Colon (tissue), 2 donors: Measurements from ENCODE around the gene TNKS1BP1.
"Not testable (repeated sequence)": the region's sequence is repeated elsewhere in the genome, so short reads cannot be mapped to it uniquely, and the experiment has no call there.

Experiments
- FAIRE-seq: peaks from 2 replicates; lab custom pipeline; 2012; peaks lifted over from hg19 to GRCh38; lab: Jason Lieb, UNC
- donor health status: control.
- donor health status: control.

The TNKS1BP1 gene

GRCh38 chr11:57310630-57311086 is 14.1 kb downstream of the TNKS1BP1 start:
- no peak for FAIRE-seq

- FAIRE-seq, result no peak
These were observed 14.7 kb downstream of the TNKS1BP1 start for GRCh38 chr11:57310091-57310490.

GRCh38 chr11:57309106-57310059 is 15.4 kb downstream of the TNKS1BP1 start:
- no peak for FAIRE-seq

GRCh38 chr11:57308426-57309060 is 16.2 kb downstream of the TNKS1BP1 start:
- FAIRE-seq, result no peak

GRCh38 chr11:57307666-57308270 is 17.0 kb downstream of the TNKS1BP1 start:
- no peak for FAIRE-seq

GRCh38 chr11:57306940-57307565 is 17.7 kb downstream of the TNKS1BP1 start:
- FAIRE-seq, result no peak

- no peak for FAIRE-seq
These were observed 18.4 kb downstream of the TNKS1BP1 start for GRCh38 chr11:57306161-57306876.

- FAIRE-seq, result no peak
These were observed 19.2 kb downstream of the TNKS1BP1 start for GRCh38 chr11:57305523-57305922.

- FAIRE-seq, result no peak
These were observed 20.7 kb downstream of the TNKS1BP1 start for GRCh38 chr11:57303990-57304579.

GRCh38 chr11:57303280-57303989 is 21.3 kb downstream of the TNKS1BP1 start:
- no peak for FAIRE-seq

- FAIRE-seq, result no peak
These were observed 22.3 kb downstream of the TNKS1BP1 start for GRCh38 chr11:57302489-57302888.

- no peak for FAIRE-seq
These were observed 22.9 kb downstream of the TNKS1BP1 start for GRCh38 chr11:57301711-57302423.

GRCh38 chr11:57300785-57301184 is 24.0 kb downstream of the TNKS1BP1 start:
- FAIRE-seq, result no peak

- no peak for FAIRE-seq
These were observed 25.5 kb downstream of the TNKS1BP1 start for GRCh38 chr11:57299150-57299737.

- FAIRE-seq, result no peak
These were observed 27.5 kb downstream of the TNKS1BP1 start for GRCh38 chr11:57297221-57297620.

GRCh38 chr11:57296205-57296604 is 28.5 kb downstream of the TNKS1BP1 start:
- not testable (repeated sequence) for FAIRE-seq

GRCh38 chr11:57294225-57295131 is 30.3 kb downstream of the TNKS1BP1 start:
- FAIRE-seq, result no peak

GRCh38 chr11:57290288-57290687 is 34.5 kb downstream of the TNKS1BP1 start:
- FAIRE-seq, result no peak
